Activated CD8-positive, alpha-beta memory T cell treated with anti-CD3 and anti-CD28 coated beads, Interleukin-2, amount 50 U/mL, for 24 hours (primary cell): Measurements from ENCODE around the gene ALX4.

Experiments
- DNase-seq: peaks from one replicate; pipeline ENCODE4 v3.0.0-alpha.2; 2020; ENCODE audit errors: extremely low read depth

The ALX4 gene

DNA sequence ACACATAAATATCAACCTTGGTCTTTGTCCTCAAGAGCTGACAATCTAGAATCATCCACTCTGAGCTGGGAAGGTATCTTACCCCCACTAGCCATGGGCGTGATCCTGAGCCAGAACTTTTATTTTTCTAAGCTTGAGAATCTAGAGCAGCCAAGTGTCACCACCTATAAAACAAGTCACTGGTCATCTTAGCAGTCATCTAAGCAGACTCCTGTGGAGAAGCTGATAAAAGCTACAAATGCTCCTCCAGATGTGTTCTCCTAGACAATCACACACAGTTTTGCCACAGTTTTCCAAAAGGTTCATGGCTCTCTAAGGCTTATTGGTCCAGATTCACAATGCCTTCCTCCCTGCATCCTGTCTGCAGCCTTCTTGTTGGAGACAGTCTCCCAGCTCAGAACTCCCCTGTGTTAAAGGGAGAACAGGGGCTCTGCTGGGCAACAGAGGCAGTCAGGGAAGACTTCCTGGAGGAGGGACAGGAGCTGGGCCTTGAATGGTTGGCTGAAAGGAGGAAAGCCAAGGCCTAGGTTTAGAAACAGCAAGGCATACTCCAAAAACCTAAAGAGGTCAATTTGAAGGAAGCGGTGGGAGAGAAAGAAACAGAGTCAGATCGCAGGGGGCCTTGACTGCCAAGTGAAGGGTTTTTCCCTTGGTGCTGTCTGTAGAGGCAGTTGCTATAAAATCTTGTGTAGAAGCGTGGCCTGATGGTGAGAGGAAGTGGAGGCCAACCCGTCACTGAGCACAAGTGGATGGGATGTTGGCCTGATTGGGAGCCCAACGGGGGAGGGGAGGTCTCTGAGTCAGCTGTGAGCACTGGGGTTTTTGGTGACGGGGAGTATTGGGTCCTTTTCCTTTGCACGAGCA lies 42.0 kb downstream of the ALX4 start:
- DNase-seq, result no peak

DNA sequence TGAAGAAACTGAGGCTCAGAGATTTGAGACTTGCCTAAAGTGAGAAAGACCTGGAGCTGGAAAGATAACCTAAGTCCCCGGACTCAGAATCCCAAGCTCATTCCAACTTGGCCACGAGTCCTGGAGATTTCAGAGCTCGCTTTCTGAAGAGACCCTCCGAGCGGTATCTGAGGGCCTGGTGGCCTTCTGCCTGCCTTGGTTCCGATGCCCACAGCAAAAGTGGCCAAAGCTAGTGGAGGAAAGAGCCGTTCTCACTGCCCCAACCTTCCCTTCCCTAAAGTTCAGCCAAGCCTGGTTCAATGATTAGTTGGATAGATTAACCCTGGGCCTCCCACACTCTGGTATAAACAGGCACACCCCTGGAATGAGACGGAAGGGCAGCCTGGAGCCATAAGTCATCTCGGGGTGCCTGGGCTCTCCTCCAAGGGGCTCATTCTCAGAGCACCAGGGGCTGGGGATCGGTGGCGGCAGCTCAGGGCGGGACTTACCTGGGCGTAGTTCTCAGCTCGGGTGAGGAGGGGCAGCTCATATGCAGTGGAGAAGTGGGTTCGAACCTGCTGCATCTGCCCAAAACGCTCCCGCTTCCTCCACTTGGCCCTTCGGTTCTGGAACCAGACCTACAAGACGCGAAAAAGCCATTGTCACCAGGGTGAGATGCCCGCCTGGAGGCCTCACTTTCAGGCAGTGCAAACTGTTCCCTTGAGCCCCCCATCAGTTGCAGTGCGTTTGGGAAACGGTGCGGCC lies 42.8 kb downstream of the ALX4 start:
- no peak for DNase-seq

- DNase-seq, result no peak
Observed at GRCh38 chr11:44266056-44266780, 43.7 kb downstream of the ALX4 start.

DNA sequence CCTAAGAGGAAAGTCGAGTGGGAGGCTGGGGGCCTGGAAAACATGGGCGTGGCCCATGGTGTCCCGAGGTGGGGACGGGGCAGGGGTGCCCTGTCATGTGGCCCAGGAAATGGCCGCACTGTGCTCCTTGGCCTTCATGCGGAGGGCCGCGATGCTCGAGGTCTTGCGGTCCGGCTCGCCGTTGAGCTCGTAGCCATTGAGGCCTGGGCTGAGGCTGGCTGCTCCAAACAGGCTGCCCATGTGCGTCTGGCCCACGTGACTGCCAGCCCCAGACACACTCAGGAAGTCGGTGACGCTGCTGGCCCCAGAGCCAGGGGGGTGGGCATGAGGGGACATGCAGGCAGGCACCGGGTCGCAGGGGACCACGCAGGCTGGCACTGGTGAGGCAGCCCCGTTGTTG lies 45.2 kb downstream of the ALX4 start:
- DNase-seq, result no peak

GRCh38 chr11:44264438-44264749 lies 45.5 kb downstream of the ALX4 start:
- DNase-seq, result no peak

DNA sequence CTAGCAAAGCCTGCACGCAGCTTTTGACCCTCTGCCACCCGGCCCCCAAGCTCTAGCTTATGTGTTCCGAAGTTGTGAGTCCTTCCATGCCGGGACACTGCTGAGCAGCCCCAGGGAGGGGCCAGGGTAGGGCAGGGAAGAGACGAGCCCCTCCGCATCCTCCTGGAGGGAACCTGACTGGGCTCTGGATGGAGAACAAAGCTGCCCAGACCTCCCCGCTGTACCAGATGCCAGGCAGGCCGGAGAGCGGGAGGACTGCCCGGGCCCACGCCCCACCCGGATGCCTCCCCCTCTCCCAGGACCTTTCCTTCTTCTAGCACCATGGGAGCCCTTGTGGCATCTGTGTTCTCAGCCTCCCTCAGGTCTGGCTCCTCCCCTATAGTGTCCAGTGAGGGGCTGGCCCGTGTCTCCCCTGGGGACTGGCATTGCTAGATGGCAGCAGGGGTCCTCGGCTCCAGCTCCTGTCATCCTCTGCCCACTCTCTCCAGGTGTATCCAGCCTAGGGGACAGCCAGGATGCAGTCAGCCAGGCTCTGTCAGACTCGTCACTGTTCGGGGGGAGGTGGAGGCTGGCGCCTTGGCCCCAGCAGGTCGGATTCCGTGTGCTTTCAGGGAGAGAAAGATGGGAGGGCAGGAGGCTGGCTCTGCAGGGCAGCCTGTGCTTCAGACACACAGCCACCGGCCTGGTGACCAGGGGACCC lies 46.1 kb downstream of the ALX4 start:
- no peak for DNase-seq

DNA sequence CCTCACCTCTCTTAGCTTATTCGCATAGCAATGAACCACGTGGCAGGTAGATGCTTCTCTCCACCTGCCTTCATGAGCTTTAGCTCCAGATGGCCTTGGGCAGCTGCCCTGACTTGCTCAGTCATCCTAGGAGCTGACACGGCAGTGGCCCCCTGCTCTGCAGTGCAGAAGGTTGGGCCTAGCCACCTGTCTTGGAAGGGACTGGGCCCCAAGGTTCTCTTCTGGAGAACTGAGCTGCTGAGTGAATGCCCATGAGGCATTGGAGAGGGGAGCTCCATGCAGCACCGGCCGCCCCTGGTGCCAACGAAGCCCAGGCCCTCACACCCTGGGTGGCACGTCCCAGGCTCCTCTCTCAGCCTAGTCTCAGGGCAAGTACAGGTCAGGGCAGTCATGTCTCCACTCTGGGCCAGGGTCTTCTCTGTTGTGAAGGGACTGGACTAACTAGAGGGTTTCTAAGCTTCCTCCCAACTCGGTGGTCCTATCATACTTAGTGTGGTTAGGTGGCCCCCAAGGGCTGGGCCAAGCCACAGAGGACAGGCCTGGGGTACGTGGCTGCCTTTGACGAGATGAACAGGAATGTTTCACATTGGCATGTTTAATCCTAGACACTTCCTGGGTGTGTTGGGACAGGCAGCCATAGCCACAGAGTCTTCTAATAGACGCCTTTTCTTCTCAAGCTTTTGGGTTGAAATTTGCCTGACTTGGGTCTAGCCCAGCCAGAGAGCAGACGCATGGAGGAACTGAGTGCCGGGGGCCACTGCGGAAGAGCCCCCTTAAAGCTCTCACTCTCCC lies 47.9 kb downstream of the ALX4 start:
- DNase-seq, result no peak

GRCh38 chr11:44260081-44260480 lies 49.9 kb downstream of the ALX4 start:
- no peak for DNase-seq

DNA sequence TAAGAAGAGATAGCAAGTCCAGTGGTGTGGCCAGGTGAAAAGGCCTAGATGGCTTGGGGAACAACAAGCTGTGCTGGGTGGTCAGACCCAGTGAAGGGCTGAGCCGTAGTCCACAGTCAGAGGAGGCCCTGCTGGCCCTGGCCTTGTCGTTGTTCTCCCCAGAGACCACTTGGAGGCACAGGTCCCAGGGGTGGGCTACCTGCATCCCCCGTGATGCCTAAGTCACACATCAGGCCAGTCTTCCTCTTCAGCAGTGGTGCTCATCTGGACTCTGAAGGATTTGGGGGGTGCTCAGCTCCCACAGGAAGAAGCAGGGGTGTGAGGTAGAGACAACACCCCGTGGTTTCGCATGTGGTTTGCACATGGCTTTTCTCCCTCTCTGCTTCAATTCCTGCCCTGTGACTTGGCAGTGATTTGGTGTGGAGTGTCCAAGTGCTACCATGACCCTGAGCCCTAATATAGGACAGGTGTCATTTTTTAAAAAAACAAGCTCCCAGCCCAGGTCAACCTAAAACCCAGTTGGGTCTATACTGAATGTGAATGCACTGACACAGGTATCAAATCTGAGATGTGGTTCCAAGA lies 51.0 kb downstream of the ALX4 start:
- no peak for DNase-seq

- DNase-seq, result no peak
Observed at GRCh38 chr11:44258190-44258489, 51.8 kb downstream of the ALX4 start.

DNA sequence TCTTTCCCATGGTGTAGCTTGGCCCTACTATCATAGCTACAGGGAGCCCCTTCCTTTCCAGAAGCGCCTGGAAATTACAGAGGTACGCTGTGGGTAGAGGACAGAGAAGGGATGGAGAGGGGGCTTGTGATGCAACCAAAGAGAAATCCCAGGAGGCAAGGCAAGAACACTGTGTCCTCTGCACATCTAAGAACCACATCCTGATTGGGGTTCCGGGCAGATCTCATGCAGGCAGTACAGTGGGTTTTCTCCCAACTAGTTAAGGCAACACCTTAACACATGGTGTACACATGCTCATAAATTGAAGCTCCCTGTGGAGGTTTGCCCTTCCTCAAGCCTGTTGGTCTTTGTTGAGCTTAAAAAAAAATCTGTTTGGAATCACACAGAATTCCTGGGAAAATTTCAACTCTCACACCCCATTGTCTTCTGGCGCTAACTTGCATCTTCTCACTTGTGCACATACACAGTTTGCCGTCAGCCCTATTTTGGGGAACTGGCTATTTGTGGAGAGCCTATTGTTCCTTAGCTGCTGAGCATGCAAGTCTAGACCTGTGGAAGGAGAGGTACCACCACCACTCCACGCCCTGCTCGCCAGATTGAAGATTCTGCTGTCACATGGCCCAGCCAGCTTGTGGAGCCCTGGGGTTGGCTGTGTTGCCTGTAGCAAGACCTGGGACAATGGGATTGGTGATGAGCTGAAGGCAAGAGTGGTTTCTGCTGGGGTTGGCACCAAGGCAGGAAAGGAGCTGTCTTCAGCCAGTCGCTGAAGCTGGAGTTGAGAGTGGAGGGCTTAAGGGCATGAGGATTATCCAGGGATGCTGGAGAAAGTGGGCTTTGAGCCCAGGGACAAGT lies 52.4 kb downstream of the ALX4 start:
- no peak for DNase-seq

DNA sequence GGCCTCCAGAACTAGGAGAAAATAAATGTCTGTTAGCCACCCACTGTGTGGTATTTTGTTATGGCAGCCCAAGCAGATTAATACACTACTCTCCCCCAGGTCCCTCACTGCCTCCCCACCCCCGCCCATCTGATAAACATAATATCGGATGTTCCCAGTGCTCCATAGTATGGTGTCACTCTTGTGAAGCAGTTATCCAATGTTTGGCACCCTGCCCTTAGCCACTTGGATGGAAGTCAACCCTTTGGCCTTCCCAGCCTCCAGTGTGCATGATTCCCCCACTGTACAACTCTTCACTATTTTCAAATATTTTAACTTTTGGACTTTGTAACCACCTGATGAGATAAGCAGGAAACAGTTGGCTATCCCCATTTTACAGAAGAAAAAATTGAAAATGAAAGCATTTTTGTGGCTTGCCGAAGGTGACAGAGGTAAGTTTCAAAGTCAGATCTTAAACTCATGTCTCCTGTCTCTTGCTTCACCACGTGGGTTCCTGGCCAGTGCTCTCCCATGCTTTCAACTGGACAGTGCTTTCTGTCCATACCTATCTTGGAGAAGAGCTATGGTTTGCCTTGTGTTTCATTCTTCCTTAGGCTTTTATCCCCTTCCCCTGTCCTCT lies 53.2 kb downstream of the ALX4 start:
- DNase-seq, result no peak

- DNase-seq, result no peak
Observed at GRCh38 chr11:44255406-44256071, 54.4 kb downstream of the ALX4 start.

DNA sequence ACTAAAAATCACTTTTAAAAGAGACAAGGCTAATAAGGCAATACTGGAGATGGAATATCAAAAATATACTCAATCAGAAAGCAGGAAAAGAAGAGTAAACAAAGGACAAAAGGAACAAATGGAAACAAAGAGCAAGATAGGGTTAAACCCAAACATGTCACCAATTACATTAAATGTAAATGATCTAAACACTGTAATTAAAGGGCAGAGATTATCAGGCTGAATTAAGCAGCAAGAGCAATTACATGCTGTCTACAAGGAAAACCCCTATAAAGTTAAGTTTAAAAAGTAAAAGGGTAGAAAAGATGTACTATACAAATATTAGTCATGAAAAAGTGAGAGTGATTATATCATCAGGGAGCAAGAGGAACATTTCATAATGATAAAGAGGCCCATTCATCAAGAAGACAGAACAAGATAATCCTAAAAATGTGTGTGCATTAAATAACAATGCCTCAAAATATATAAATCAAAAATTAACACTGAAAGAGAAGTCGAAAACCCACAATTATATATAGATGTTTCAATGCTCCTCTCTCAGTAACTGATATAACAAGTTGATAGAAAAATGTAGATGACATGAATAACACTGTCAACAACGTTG lies 56.8 kb downstream of the ALX4 start:
- no peak for DNase-seq

DNA sequence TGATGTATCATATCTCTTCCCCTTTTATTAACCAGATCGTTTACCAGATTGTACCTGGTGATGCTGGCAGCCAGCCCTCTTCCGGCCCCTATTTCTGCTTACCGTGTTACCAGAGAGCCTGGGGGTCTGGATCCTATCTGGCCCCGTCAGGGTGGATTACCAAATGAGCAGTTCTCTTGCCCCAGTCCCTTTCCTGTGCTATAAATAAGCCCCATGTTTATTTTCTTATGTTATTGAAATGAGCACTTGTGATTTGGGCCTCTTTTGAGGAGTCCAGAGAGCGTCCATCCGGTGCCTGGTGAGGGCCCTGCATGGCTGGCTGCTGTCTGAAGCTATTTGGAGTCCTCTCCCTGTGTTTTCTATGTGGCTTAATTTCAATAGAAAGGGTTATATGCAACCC lies 59.5 kb downstream of the ALX4 start:
- DNase-seq, result no peak

DNA sequence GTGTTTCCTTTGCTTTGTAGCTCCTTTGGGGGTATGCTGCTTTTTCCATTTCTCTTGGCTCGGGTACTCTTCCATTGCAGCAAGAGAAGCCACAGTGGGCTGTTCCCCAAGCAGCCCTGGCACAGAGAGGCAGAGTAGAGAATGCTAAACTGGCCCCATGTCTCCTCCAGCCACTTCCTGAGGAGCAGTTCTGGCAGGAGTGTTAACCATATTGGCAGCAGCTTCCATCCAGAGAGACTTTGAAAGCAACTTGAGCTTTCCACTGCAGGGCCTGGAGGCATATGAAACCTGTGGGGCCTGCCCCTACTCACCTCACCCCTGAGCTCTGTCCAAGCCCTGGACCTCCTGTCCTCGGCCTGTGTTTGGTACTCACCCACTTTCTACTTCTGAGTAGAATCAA lies 61.8 kb downstream of the ALX4 start:
- DNase-seq, result no peak

DNA sequence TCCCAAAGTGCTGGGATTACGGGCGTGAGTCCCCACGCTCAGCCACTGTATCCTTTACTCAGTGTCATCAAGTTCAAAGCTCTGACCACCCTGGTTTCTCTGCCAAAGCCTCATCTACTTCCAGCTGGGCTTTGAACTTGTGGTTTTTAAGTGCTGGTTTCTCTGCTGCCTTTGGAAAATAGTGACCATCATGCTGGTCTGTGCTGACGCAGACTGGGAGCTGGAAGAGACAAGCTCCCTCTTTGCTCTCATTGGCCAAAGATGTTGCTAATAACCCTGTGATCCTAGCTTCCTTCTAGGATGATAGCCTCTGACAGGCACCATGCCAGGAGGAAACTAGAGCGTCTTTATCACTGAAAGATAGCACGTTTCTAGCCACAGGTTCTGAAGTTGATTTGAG lies 62.4 kb downstream of the ALX4 start:
- no peak for DNase-seq

DNA sequence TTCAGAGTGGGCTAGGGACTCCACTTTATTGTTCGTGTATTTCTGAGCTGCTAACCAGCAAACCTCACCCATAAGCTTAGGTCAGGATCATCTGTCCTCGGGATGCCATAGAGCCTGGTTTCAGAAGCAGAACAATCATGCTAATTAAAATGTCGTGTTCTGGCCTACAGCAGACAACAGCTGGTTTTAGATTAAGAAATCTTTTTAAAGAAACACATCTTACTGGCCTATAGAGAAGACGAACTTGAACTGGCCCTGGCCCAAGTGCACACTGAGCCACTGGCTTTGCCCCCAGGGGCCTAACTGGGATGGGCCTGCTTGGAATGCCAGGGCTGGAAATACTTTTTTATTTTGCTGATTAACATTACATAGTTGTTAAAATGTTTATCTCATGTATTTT lies 63.2 kb downstream of the ALX4 start:
- DNase-seq, result no peak
